Mammary epithelial cell (primary cell): ENCODE data around the gene GPR68.

Source experiments
- EZH2 ChIP-seq: IDR thresholded peaks from 2 replicates; pipeline ENCODE4 v1.6.1; 2012; ENCODE audit warnings: low read length, inconsistent platforms, borderline replicate concordance
- TF ChIP-seq, protein P1 (sequence below), 2 donors: IDR thresholded peaks in 1 of 2; conservative IDR thresholded peaks in 1 of 2; 2 replicates each; pipeline ENCODE4 v1.5.1; 2011 to 2012; ENCODE audit warnings: inconsistent platforms in 2 of 2, low read length in 2 of 2, mild to moderate bottlenecking in 2 of 2, control low read depth in 1 of 2, low read depth in 1 of 2; ENCODE audit not compliant: insufficient read depth in 1 of 2; ENCODE audit errors: extremely low read depth in 1 of 2

GRCh38 chr14:91252871-91253794 is 8.6 kb upstream of the GPR68 start:
- no peak for TF ChIP-seq EZH2
- TF ChIP-seq, protein P1, sequence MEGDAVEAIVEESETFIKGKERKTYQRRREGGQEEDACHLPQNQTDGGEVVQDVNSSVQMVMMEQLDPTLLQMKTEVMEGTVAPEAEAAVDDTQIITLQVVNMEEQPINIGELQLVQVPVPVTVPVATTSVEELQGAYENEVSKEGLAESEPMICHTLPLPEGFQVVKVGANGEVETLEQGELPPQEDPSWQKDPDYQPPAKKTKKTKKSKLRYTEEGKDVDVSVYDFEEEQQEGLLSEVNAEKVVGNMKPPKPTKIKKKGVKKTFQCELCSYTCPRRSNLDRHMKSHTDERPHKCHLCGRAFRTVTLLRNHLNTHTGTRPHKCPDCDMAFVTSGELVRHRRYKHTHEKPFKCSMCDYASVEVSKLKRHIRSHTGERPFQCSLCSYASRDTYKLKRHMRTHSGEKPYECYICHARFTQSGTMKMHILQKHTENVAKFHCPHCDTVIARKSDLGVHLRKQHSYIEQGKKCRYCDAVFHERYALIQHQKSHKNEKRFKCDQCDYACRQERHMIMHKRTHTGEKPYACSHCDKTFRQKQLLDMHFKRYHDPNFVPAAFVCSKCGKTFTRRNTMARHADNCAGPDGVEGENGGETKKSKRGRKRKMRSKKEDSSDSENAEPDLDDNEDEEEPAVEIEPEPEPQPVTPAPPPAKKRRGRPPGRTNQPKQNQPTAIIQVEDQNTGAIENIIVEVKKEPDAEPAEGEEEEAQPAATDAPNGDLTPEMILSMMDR (conservative IDR thresholded peaks at IDR 0.05 in 1 of 2, IDR thresholded peaks at IDR 0.05 in 1 of 2; ENCODE audit: extremely low read depth in 1 of 2, insufficient read depth in 1 of 2, low read depth in 1 of 2, low read length in 2 of 2) = no peak
